Measurements from ENCODE around the gene MAGEA10. TPM values are rescaled to one million over a fixed set of nuclear protein-coding genes. Genes with fewer than 3 reads are reported as not detected.

The MAGEA10 gene
- total RNA-seq, 6 experiments from 2014 or later: not detected

GRCh38 chrX:152154050-152154449, 15.7 kb upstream of the MAGEA10 start:
- whole genome bisulfite sequencing (ENCODE audit: insufficient coverage, low coverage, low lambda C conversion rate, missing lambda C conversion rate): 43% methylated on average over 1 of the region's 1 CpG
- Histone ChIP-seq H3K4me3 (no peak overlapping the region), H3K27ac (no peak overlapping the region), H3K9me3 (no peaks in the 10 kb centered on the region), H3K36me3 (no peaks in the 10 kb centered on the region), H3K27me3 (no peaks in the 10 kb centered on the region), H3K4me1 (no peaks in the 10 kb centered on the region)
- intact Hi-C loops (cut with DNase I): no loop called here
- DNase-seq (no peak), ATAC-seq (no peak)
- TF ChIP-seq POLR2A (IDR thresholded peaks at IDR 0.05): no peak
- no peak for TF ChIP-seq CTCF (IDR thresholded peaks at IDR 0.05)

GRCh38 chrX:152151256-152151655, 12.9 kb upstream of the MAGEA10 start:
- Histone ChIP-seq H3K9me3 (no peaks in the 10 kb centered on the region), H3K27me3 (no peaks in the 10 kb centered on the region), H3K4me3 (no peak overlapping the region), H3K36me3 (no peaks in the 10 kb centered on the region), H3K27ac (no peak overlapping the region), H3K4me1 (no peaks in the 10 kb centered on the region)
- no peak for DNase-seq
- WGBS (ENCODE audit: insufficient coverage, low coverage, low lambda C conversion rate, missing lambda C conversion rate): 52% methylated on average over 3 of the region's 3 CpGs
- TF ChIP-seq POLR2A (IDR thresholded peaks at IDR 0.05) (no peak), CTCF (IDR thresholded peaks at IDR 0.05) (no peak)
- no peak for ATAC-seq
- intact Hi-C loops (cut with DNase I): no loop called here

GRCh38 chrX:152149648-152150047, 11.3 kb upstream of the MAGEA10 start:
- ATAC-seq (no peak), DNase-seq (no peak)
- no peaks in the 10 kb centered on the region for H3K36me3 ChIP-seq
- intact Hi-C loops (cut with DNase I): no loop called here
- no peak for TF ChIP-seq CTCF (IDR thresholded peaks at IDR 0.05)
- no peak for TF ChIP-seq POLR2A (IDR thresholded peaks at IDR 0.05)
- no peaks in the 10 kb centered on the region for H3K27me3 ChIP-seq
- no peak overlapping the region for H3K27ac ChIP-seq
- 24% methylated on average over 2 of the region's 2 CpGs for WGBS (ENCODE audit: insufficient coverage, low coverage, low lambda C conversion rate, missing lambda C conversion rate)
- H3K9me3 ChIP-seq: no peaks in the 10 kb centered on the region
- no peak overlapping the region for H3K4me3 ChIP-seq
- no peaks in the 10 kb centered on the region for H3K4me1 ChIP-seq

- H3K4me3 ChIP-seq: no peak overlapping the region
- intact Hi-C loops (cut with DNase I): no loop called here
- H3K27ac ChIP-seq: no peak overlapping the region
- no peak for DNase-seq
- H3K4me1 ChIP-seq: no peaks in the 10 kb centered on the region
- H3K36me3 ChIP-seq: no peaks in the 10 kb centered on the region
- WGBS (ENCODE audit: insufficient coverage, low coverage, low lambda C conversion rate, missing lambda C conversion rate): 41% methylated on average over 8 of the region's 9 CpGs
- H3K27me3 ChIP-seq: no peaks in the 10 kb centered on the region
- no peaks in the 10 kb centered on the region for H3K9me3 ChIP-seq
- TF ChIP-seq CTCF (IDR thresholded peaks at IDR 0.05) (no peak), POLR2A (IDR thresholded peaks at IDR 0.05) (no peak)
- ATAC-seq: no peak
Observed at GRCh38 chrX:152139589-152139988, 1.2 kb upstream of the MAGEA10 start.

- no peaks in the 10 kb centered on the region for H3K9me3 ChIP-seq
- intact Hi-C loops (cut with DNase I): no loop called here
- H3K36me3 ChIP-seq: no peaks in the 10 kb centered on the region
- WGBS (ENCODE audit: insufficient coverage, low coverage, low lambda C conversion rate, missing lambda C conversion rate): 72% methylated on average over 5 of the region's 26 CpGs
- DNase-seq (no peak), ATAC-seq (no peak)
- no peak overlapping the region for H3K4me3 ChIP-seq
- H3K27me3 ChIP-seq: no peaks in the 10 kb centered on the region
- TF ChIP-seq POLR2A (IDR thresholded peaks at IDR 0.05): no peak
- TF ChIP-seq CTCF (IDR thresholded peaks at IDR 0.05): no peak
- no peaks in the 10 kb centered on the region for H3K4me1 ChIP-seq
- H3K27ac ChIP-seq: no peak overlapping the region
Observed at GRCh38 chrX:152137771-152138387, 498 bp downstream of the MAGEA10 start.
